ENCODE results near the gene MLIP.
"Not testable (repeated sequence)": the region's sequence is repeated elsewhere in the genome, so short reads cannot be mapped to it uniquely, and the experiment has no call there.

Gene MLIP

DNA sequence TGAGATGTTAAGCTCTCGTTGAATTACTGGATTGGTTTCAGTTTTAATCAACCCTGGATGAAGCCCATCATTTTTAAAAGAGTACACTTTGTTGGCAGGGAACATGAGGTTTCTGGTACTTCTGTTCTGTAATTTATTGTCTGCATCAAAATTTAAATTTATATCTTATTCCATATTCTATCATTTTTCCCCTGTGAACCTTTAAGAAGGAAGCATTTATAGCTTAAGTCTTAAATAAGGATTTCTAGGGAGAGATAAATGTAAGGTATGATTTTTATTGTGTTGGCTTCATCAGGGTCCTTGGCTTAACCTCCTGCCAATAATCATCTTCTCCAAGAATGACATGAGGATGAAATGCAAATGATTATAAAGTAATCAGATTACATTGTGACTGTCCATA is 40.6 kb downstream of the MLIP start:
- no peak for DNase-seq (ENCODE audit: low spot score)

DNA sequence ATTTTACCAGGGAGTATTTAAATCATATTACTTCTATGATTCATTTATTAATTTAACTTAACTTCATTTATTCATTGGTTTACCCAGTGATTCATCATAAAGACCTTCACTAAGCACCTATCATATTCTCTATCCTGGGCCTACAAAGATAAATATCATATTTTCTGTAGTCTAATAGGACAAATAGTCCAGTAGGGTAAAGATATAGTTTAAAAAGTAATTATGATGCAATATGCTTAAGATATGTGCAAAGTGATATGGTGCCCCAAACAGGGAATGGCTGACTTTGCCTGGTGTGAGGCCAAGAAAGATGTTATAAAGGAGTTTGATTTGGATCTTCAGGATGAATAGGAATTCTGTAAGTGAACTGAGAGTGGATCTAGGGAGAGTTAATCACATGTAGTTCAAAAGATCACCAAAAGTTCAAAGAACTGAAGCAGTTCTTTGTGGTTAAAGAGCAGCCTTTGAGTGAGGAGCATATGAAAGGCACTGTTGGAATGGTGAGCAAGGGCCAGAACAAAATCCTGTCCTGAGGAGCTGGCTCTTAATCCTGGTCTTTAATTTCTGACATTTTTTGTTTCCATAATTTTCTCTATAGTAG is 45.5 kb downstream of the MLIP start:
- no peak for DNase-seq (ENCODE audit: low spot score)

- DNase-seq (ENCODE audit: low spot score) = no peak
Measured at GRCh38 chr6:54157405-54157804, 46.2 kb downstream of the MLIP start.

DNA sequence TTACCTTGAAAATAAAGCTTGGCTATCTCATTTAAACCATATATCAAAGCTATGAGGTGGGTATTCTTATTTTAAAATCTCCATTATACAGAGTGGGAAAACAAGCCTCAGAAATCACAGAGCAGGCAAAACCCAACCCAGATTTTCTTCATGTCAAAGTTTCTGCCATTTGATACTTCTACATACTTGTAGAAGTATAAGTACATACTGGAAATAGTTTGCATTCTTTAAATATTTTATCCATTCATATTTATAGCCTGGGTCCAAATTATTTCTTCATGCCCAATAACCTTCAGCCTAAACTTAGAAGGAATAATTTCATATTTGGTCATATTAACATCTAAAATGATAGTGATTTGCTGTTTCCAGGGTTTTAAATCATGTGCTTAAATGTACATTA is 61.8 kb downstream of the MLIP start:
- no peak for DNase-seq (ENCODE audit: low spot score)

DNA sequence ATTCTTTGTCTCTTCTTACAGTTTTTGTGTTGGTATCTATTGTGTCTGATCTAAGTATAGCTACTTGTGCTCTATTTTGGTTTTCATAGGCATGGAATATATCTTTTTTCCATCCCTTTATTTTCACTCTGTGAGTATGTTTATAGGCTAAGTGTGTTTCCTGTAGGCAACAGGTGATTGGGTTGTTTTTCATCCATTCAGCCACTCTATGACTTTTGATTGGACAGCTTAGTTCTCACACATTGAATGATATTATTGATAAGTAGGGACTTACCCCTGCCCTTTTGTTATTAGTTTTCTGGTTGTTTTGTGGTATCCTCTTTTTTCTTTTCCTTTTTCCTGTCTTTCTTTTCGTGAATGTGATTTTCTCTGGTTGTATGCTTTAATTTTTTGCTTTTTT is 67.9 kb downstream of the MLIP start:
- no peak for DNase-seq (ENCODE audit: low spot score)

DNA sequence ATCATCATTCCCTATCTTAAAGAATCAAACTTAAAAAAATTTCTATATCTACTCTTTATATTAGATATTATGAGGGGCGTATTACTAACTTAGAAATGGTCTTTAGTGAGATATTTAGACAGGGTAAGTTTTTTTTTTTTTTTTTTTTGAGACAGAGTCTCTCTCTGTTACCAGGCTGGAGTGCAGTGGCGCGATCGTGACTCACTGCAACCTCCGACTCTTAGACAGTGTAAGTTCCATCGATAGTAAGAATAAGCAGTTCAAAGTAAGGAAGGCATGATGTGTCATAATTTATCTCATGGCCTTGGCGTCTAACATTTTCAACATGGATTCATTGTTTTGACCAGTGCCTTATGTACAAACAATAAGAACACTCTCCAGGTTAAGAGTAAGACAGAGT is 72.4 kb downstream of the MLIP start:
- DNase-seq (ENCODE audit: low spot score) = no peak

DNA sequence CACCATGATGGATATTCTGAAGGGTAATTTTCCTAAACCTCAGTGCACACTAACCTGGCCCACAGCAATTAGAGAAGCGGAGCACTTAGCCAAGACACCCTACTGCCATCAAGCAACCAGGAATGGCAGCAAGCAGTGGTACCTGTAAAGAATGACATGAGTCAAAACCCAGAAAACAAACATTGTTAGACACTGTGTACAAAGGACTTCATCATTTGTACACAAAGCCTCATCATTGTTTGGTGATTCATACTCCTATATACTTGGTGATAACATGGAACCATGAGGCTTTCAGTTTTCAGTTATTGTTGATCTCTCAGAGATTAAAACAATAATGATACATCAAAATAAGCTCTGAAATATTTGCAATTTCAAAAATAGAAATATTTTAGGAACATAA is 74.6 kb downstream of the MLIP start:
- no peak for DNase-seq (ENCODE audit: low spot score)

DNA sequence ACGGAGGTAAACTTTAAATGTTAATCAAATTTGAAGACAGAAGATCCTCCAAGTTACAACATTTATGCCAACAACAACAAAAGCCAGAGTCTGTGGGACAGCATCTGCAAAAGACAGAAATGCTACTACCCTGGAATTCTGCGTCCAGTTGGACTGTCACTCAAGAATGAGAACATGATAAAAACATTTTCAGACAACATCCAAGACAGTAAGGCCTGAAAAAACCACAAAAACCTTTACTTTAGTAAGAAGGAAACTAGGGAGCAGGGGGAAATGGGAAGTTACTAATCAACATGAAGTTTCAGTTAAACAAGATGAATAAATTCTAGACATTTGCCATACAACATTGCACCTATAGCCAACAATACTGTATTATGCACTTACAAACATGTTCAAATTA is 77.6 kb downstream of the MLIP start:
- DNase-seq (ENCODE audit: low spot score) = no peak

DNA sequence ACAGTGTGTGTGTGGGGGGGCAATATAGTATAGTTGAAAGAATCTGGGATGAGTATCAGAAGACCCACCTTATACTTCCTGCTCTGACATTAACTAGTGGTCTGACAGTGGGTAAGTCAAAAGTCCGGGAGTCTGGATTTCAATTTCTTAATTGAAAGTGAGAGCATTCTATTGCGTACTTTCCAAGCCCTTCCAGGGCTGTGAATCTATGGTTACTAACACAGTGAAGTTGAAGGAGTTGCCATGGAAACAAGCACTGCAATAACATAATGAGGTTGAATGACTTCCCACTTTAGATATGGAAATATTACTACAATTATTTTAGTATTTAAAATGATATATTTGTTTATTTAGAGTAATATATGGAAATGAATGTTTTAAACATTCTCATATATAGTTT is 80.2 kb downstream of the MLIP start:
- no peak for DNase-seq (ENCODE audit: low spot score)

- no peak for DNase-seq (ENCODE audit: low spot score)
Measured at GRCh38 chr6:54192993-54193392, 81.8 kb downstream of the MLIP start.

- DNase-seq (ENCODE audit: low spot score) = no peak
Measured at GRCh38 chr6:54193560-54193959, 82.3 kb downstream of the MLIP start.

DNA sequence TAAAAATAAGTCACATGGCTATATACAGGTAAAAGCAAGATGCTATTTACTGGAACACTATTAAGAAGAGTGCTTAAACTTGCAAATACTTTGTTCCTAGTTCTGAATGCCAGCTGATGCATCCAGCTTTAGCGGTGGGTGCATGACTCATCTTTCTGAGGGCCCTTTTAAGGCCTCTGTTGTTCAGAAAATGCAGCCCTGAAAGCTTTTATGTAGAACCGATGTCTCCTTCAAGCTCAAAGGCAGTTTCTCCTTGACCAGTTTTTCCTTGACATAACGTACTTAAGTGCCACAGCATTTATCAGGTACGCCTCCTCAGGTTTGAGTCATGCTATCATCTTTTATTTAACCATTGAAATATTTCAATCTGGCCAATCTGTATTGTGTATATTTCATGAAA is 82.8 kb downstream of the MLIP start:
- DNase-seq (ENCODE audit: low spot score) = no peak

DNA sequence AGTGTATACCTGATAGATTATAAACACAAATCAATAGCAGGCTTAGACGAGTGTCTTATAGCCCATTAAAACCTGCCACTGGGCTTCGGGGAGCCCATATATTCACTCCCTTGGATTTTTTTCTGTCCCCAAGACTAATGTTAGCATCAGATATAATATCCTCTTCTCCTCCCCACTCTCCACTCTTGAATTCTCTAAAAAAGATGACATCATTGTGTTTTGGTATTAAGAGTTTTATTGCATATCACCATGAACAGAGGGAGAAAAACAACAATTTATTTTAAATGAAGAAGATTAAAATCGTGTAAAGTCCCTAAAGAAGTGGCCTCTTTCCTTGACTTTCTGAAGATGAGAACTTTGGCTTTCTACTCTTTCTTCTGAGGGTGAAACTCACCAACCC is 84.4 kb downstream of the MLIP start:
- no peak for DNase-seq (ENCODE audit: low spot score)

DNA sequence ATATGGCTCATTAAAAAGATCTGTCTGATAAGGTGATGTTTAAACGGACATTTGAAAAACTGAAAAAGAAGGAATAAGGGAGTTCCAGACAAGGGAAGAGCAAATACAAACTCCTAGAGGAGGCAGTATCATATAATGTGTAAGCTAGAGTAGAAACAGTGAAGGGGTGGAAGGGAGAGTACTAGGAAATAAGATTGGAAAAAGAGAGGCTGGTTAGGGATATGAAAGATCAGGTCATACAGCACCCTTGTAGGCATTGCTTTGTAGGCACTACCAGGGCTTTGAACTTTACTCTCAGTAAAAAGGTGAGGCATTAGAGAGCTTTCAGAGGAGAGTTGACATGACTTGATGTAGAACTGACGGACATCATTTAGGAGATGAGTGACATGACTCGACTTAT is 85.7 kb downstream of the MLIP start:
- DNase-seq (ENCODE audit: low spot score) = no peak

GRCh38 chr6:54198134-54198533 is 86.9 kb downstream of the MLIP start:
- no peak for DNase-seq (ENCODE audit: low spot score)

GRCh38 chr6:54203474-54204035 is 92.3 kb downstream of the MLIP start:
- DNase-seq (ENCODE audit: low spot score) = not testable (repeated sequence)

DNA sequence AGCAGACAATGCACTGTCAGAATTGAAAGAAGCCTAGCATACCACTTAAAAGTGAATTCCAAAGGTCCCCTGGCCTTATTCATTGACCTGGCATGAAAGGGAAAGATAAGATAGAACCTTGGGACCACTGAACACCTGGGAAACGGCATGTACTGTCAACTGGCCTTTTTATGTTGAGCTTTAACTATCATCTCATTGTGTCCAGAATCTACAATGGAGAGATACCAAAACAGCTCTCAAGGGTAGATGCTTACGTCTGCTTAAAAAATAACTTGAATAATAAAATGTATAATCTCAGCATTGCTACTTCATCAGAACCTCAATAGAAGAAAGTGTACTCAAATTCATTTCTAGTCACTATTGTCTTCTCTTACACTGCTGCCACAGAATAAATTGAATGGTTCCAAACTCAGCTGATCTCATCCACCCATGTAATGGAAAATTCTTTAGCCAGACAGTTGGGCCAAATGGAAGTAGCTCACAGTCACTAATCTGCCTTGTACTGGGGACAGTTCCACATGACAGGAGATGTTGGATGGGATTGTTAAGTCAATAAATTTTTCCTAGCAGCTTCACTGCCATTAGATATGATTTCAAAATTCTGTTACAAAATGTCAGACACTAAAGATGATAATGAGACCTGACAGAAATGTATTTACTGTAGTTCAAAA is 93.8 kb downstream of the MLIP start:
- no peak for DNase-seq (ENCODE audit: low spot score)

DNA sequence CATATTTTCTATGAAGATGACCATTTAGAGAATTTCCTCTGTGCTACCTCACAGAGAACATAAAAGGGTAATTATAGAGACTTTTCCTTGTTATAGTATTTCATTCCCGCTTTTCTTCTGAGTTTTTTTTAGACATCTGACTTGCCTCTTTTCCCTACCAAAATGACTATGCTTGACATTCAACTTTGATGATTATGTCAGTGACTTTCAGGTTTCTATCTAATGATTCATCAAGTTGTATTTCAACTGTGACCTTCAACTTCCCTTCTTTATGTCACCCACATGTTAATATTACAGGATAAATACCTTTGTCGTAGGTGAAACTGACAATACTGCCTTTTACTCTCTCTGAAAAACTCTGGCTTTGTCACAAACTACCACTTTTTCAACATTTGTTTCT is 95.3 kb downstream of the MLIP start:
- no peak for DNase-seq (ENCODE audit: low spot score)

GRCh38 chr6:54209983-54210382 is 98.7 kb downstream of the MLIP start:
- not testable (repeated sequence) for DNase-seq (ENCODE audit: low spot score)

DNA sequence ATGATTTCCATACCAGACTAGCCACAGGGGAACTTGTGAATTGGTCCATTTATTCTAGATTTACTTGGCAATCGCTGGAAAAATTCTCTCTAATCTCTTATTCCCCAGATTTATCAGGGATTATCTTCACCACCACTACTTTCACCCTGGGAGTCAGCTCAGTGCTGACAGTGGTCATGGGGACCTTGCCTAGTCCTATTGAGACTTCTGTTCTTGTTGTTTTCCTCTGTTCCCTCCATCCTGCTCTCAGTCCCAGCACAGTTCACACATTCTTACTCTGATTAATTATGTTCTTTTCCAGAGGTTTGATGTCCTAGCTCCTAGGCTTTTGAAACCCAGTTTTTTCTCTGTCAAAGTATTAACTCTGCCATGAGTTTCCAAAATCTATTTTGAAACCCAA is 103.0 kb downstream of the MLIP start:
- DNase-seq (ENCODE audit: low spot score) = no peak

DNA sequence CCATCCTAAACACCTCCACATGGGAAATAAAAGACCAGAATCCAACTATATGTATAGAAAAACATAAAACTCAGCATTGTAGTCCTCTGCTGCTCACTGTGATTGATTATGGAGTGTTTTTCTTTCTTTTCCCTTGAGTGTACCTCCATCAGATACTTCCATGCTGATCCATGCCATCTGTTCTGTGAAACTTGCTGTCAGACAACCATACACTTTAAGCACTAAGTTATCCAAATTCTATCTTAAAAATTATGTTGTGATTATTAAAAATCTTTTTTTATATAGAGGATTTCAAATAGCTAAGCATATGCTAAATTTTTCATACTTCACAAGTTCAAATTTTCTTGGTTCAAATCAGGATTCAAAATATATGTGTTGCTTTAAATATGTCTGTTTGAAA is 105.1 kb downstream of the MLIP start:
- no peak for DNase-seq (ENCODE audit: low spot score)

- DNase-seq (ENCODE audit: low spot score) = no peak
Measured at GRCh38 chr6:54217018-54217417, 105.8 kb downstream of the MLIP start.

GRCh38 chr6:54222217-54222616 is 111.0 kb downstream of the MLIP start:
- DNase-seq (ENCODE audit: low spot score) = no peak

GRCh38 chr6:54232703-54233102 is 121.5 kb downstream of the MLIP start:
- no peak for DNase-seq (ENCODE audit: low spot score)
